CD4-positive, alpha-beta T cell (primary cell): Measurements from ENCODE around the gene TBCD. TPM values are rescaled to one million over a fixed set of nuclear protein-coding genes. Genes with fewer than 3 reads are reported as not detected.

Source experiments
- ATAC-seq: fragments of 200-7000 bp; cut with Tn5 transposase; one replicate; pipeline ENCODE4 v1.10.0; 2022; ENCODE audit warnings: mild to moderate bottlenecking; ENCODE audit not compliant: poor library complexity
- CTCF ChIA-PET: fragments of 350-600 bp; sonication (Branson Sonifier 250); formaldehyde crosslinking; loops from one replicate; lab custom pipeline; 2021; ENCODE audit warnings: antibody characterized with exemption, inconsistent platforms; lab: Charles Lee
- POLR2A ChIA-PET: fragments of 350-600 bp; sonication (Branson Sonifier 250); formaldehyde crosslinking; loops from one replicate; lab custom pipeline; 2021; ENCODE audit warnings: antibody characterized with exemption, inconsistent platforms; lab: Charles Lee
- DNase-seq, 14 experiments: peaks; one replicate each; pipeline ENCODE4 v3.0.0-alpha.2; 2013 to 2020; ENCODE audit warnings: mixed read lengths in 2 of 14
- H3K27ac ChIP-seq, 2 donors: one replicate each; pipeline versions ENCODE4 v1.5.1 to v1.7.0; 2013; ENCODE audit warnings: low read length in 2 of 2, low read depth in 1 of 2, mild to moderate bottlenecking in 1 of 2
- H3K27me3 ChIP-seq, 2 experiments: 1 replicate in 1 of 2; 2 replicates in 1 of 2; pipeline versions ENCODE4 v1.6.1 to v1.7.0; 2013; ENCODE audit warnings: low read length in 2 of 2, control low read depth in 1 of 2, mild to moderate bottlenecking in 1 of 2, moderate library complexity in 1 of 2; ENCODE audit not compliant: insufficient read depth in 2 of 2, control insufficient read depth in 1 of 2
- H3K36me3 ChIP-seq: one replicate; pipeline ENCODE4 v1.6.1; 2013; ENCODE audit warnings: low read length, control low read depth; ENCODE audit not compliant: insufficient read depth
- H3K4me1 ChIP-seq: one replicate; pipeline ENCODE4 v1.6.1; 2013; ENCODE audit warnings: low read length, control low read depth; ENCODE audit not compliant: insufficient read depth
- H3K4me3 ChIP-seq: one replicate; pipeline ENCODE4 v1.5.1; 2013; ENCODE audit warnings: mild to moderate bottlenecking, low read length, moderate library complexity
- H3K9me3 ChIP-seq, 2 experiments: 1 replicate in 1 of 2; 2 replicates in 1 of 2; pipeline versions ENCODE4 v1.6.1 to v1.7.0; 2013; ENCODE audit warnings: low read length in 2 of 2, mild to moderate bottlenecking in 2 of 2, control low read depth in 1 of 2, moderate library complexity in 1 of 2; ENCODE audit not compliant: control insufficient read depth in 1 of 2, insufficient read depth in 1 of 2
- H3K27ac Mint-ChIP-seq: one replicate; pipeline ENCODE4 v1.8.0; 2020; ENCODE audit warnings: mixed read lengths
- H3K27me3 Mint-ChIP-seq: one replicate; pipeline ENCODE4 v1.8.0; 2021; ENCODE audit warnings: mixed read lengths
- H3K36me3 Mint-ChIP-seq: one replicate; pipeline ENCODE4 v1.8.0; 2021; ENCODE audit warnings: low read depth, mixed read lengths
- H3K4me1 Mint-ChIP-seq: one replicate; pipeline ENCODE4 v1.8.0; 2021; ENCODE audit warnings: low read depth, mixed read lengths
- H3K4me3 Mint-ChIP-seq: one replicate; pipeline ENCODE4 v1.8.0; 2020; ENCODE audit warnings: mild to moderate bottlenecking, mixed read lengths
- H3K9me3 Mint-ChIP-seq: one replicate; pipeline ENCODE4 v1.8.0; 2020; ENCODE audit warnings: mixed read lengths
- CTCF ChIP-seq: fragments of 200-600 bp; IDR thresholded peaks from one replicate; pipeline ENCODE4 v1.8.0; 2022; ENCODE audit warnings: antibody characterized with exemption, mild to moderate bottlenecking
- intact Hi-C, 2 experiments: fragments of 100-400 bp; cut with DNase I in 1 of 2; cut with micrococcal nuclease in 1 of 2; formaldehyde crosslinking; loops; one replicate each; pipeline versions ENCODE4 v1.15.1 to v1.9.0; 2023 to 2025; cut with DNase I, micrococcal nuclease
- total RNA-seq, 174 experiments: library from RNA in 2 of 174; stranded (reverse) in 2 of 174; gene quantifications; one replicate each; pipeline ENCODE4 v1.2.3 and lab custom pipeline; 2021 to 2026

Gene TBCD
- total RNA-seq, 2 experiments from 2014 or later = 74.6 to 80.3 TPM

- ChIA-PET POLR2A (no interaction called here), CTCF (no interaction called here)
- H3K4me1 Mint-ChIP-seq = peaks cover 12% of the 10 kb centered on the region
- H3K9me3 Mint-ChIP-seq = no peaks in the 10 kb centered on the region
- intact Hi-C loops = no loop called here
- H3K36me3 Mint-ChIP-seq = no peaks in the 10 kb centered on the region
- DNase-seq = no peak
- no peak for TF ChIP-seq CTCF
- Histone ChIP-seq H3K4me3 (no peak overlapping the region), H3K27me3 (no peaks in the 10 kb centered on the region), H3K36me3 (no peaks in the 10 kb centered on the region), H3K4me1 (peaks cover 9% of the 10 kb centered on the region), H3K27ac (no peak overlapping the region), H3K9me3 (no peaks in the 10 kb centered on the region)
- H3K27ac Mint-ChIP-seq = no peak overlapping the region
- no peak for ATAC-seq
- no peaks in the 10 kb centered on the region for H3K27me3 Mint-ChIP-seq
- H3K4me3 Mint-ChIP-seq = no peak overlapping the region
These were observed 221.7 kb downstream of the TBCD start for GRCh38 chr17:82973456-82974135.

- ChIA-PET POLR2A (no interaction called here), CTCF (no interaction called here)
- H3K9me3 Mint-ChIP-seq = no peaks in the 10 kb centered on the region
These were observed 222.5 kb downstream of the TBCD start for GRCh38 chr17:82974136-82974952.

GRCh38 chr17:82976982-82977488, 225.2 kb downstream of the TBCD start:
- Histone ChIP-seq H3K4me3 (no peak overlapping the region), H3K4me1 (peaks cover 13% of the 10 kb centered on the region), H3K9me3 (no peaks in the 10 kb centered on the region), H3K36me3 (no peaks in the 10 kb centered on the region), H3K27ac (no peak overlapping the region), H3K27me3 (no peaks in the 10 kb centered on the region)
- Mint-ChIP-seq H3K9me3 (no peaks in the 10 kb centered on the region), H3K27me3 (no peaks in the 10 kb centered on the region), H3K4me1 (peaks cover 35% of the 10 kb centered on the region), H3K36me3 (no peaks in the 10 kb centered on the region), H3K27ac (no peak overlapping the region), H3K4me3 (no peak overlapping the region)
- intact Hi-C loops = no loop called here
- ChIA-PET CTCF (no interaction called here), POLR2A (no interaction called here)
- DNase-seq (no peak), ATAC-seq (no peak)
- no peak for TF ChIP-seq CTCF

More at GRCh38 chr17:82974136-82974952, 222.5 kb downstream of the TBCD start:
- H3K27me3 ChIP-seq = no peaks in the 10 kb centered on the region
- ATAC-seq (no peak), DNase-seq (no peak)
- H3K36me3 Mint-ChIP-seq = no peaks in the 10 kb centered on the region
- no peaks in the 10 kb centered on the region for H3K27me3 Mint-ChIP-seq
- H3K4me3 ChIP-seq = no peak overlapping the region
- peaks cover 19% of the 10 kb centered on the region for H3K4me1 Mint-ChIP-seq
- TF ChIP-seq CTCF = no peak
- intact Hi-C loops = no loop called here
- H3K36me3 ChIP-seq = no peaks in the 10 kb centered on the region
- no peak overlapping the region for H3K4me3 Mint-ChIP-seq
- H3K27ac ChIP-seq = no peak overlapping the region
- peaks cover 13% of the 10 kb centered on the region for H3K4me1 ChIP-seq
- no peaks in the 10 kb centered on the region for H3K9me3 ChIP-seq
- H3K27ac Mint-ChIP-seq = no peak overlapping the region
